ENCODE results near the gene MTF2.

- TF ChIP-seq CTCF (IDR thresholded peaks at IDR 0.05) (no peak), POLR2A (IDR thresholded peaks at IDR 0.05) (no peak)
Measured at GRCh38 chr1:93148001-93148400, 68.9 kb downstream of the MTF2 start.

All from testis (tissue), 2 donors.